Hepatocyte (in vitro differentiated cells): ENCODE results near the gene ETS2.

Experiments
- CTCF ChIP-seq: fragments of 200-600 bp; sonication (generic); IDR thresholded peaks from 2 replicates; pipeline ENCODE4 v1.5.1; 2016; ENCODE audit warnings: antibody characterized with exemption, mild to moderate bottlenecking; ENCODE audit not compliant: poor library complexity
- EZH2 ChIP-seq: fragments of 200-600 bp; sonication (generic); IDR thresholded peaks from 2 replicates; pipeline ENCODE4 v1.6.1; 2016; ENCODE audit warnings: antibody characterized with exemption, mild to moderate bottlenecking, borderline replicate concordance
- EZH2phosphoT487 ChIP-seq: fragments of 200-600 bp; sonication (generic); IDR thresholded peaks from one replicate; pipeline ENCODE4 v1.6.1; 2018; ENCODE audit warnings: antibody characterized with exemption, mild to moderate bottlenecking, low read depth, moderate library complexity; ENCODE audit not compliant: unreplicated experiment, severe bottlenecking

- TF ChIP-seq CTCF (no peak), EZH2 (no peak), EZH2phosphoT487 (no peak)
Observed at GRCh38 chr21:38833117-38833516, 27.4 kb downstream of the ETS2 start.
